Left renal cortex interstitium (tissue), 4 donors: Measurements from ENCODE around the gene METTL17. TPM values are rescaled to one million over a fixed set of nuclear protein-coding genes. Genes with fewer than 3 reads are reported as not detected.
"Not testable (repeated sequence)": the region's sequence is repeated elsewhere in the genome, so short reads cannot be mapped to it uniquely, and the experiment has no call there.

Experiments used
- DNase-seq, 4 donors: peaks; one replicate each; pipeline ENCODE4 v3.0.0-alpha.2; 2013; ENCODE audit warnings: low read depth in 4 of 4, low spot score in 2 of 4, missing footprints in 1 of 4
- polyA plus RNA-seq, 4 donors: library from polyadenylated mRNA; unstranded; fragments of 120-200 nt; gene quantifications; one replicate each; pipeline ENCODE4 v1.2.1, GENCODE V29; 2013; ENCODE audit not compliant: insufficient read length in 4 of 4

Gene METTL17
- 100 to 1,000 TPM in 2 of 4 donors, 10 to 100 TPM in 2; 69.4 to 132 (median 96.9) TPM for polyA plus RNA-seq

DNA sequence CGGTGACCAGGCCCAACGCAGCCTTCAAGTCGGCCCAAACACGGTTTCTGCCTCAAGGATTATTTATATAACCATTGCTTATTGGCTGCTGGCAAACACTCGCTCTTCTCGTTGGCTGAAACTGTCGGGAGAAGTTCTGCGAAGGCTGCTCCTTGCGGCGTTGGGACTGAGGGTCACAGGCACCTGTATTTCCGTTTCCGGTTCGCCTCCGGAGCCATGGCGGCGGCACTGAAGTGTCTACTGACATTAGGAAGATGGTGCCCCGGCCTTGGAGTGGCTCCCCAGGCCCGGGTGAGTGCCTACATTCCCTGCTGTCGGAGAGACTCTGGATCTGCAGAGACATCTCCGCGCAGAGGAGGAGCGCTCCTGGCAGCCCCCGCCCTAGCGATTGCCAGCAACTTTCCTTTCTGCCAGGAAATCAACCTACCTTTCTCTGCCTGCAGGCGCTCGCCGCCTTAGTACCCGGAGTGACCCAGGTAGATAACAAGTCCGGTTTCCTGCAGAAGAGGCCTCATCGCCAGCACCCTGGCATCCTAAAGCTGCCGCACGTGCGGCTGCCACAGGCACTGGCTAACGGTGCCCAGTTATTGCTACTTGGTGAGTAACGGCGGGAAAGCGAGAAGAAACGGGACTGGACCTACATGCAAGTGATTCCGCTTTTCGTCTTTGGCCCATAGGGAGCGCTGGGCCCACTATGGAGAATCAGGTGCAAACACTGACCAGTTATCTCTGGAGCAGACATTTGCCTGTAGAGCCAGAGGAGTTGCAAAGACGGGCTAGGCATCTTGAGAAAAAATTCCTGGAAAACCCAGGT lies at the start of gene METTL17:
Gene METTL17 (plus strand): TSS at position 194 of the 814 bp plus-strand sequence. CDS start 23 bp downstream, at position 217.
- DNase-seq = peak; percentile 80 to 94 (median 92)

DNA sequence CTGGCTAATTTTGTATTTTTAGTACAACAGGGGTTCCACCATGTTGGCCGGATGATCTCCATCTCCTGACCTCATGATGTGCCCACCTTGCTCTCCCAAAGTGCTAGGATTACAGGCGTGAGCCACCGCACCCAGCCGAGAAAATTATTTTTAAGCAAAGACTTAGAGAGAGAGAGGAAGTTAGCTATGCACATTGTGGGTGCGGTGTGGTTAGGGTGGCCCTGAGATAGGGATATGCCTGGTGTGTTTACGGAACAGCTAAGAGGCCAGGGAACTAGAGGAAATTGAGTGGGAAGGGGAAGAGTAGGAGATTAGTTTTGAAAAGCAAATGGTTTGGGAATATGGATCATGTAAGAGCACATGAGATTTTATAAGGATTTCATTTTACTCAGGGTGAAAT lies 44.6 kb upstream of the METTL17 start:
- not testable (repeated sequence) for DNase-seq

DNA sequence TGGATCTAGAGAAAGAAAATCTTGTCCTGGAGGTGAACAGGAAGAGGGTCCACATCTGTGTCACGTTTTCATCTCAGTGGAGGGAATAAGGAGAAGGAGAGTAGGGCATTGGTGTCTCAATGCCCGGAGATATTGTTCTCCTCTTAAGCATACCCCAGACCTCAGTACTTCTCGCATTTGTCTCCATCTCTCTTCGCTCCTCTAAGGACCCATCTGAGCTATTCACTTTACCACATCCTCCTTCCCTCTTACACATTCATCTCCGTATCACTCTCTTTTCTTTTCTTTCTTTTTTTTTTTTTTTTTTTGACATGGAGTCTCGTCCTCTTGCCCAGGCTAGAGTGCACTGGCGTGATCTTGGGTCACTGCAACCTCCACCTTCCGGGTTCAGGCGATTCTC lies 43.1 kb upstream of the METTL17 start:
- DNase-seq = not testable (repeated sequence)

- DNase-seq = not testable (repeated sequence)
These were observed 34.8 kb upstream of the METTL17 start, which contains the start of gene RNASE2 for GRCh38 chr14:20954736-20955537. Gene RNASE2 (plus strand): TSS chr14:20955487. CDS start chr14:20955772, 285 bp downstream.

GRCh38 chr14:20955538-20955873 lies 34.3 kb upstream of the METTL17 start:
- DNase-seq = not testable (repeated sequence)

DNA sequence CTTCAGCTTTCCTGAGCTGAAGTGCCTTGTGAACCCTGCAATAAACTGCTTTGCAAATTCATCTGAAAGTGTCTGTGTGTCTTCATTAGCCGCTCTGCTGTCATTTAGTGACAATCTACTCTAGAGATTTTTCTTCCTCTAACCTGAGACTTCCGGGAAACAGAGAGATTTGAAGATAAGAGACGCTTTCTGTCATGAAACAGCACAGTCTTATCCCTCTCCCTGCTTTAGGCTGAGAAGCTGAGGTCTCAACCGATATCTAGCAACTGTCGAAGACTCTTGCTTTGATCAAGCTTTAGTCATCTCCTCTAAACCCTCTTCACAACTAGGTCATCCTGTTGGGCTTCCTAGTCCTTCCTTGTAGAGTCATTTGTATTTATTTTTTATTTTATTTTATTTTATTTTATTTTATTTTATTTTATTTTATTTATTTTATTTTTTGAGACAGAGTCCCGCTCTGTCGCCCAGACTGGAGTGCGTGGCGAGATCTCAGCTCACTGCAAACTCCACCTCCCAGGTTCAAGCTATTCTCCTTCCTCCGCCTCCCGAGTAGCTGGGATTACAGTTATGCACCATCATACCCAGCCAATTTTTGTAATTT lies 33.3 kb upstream of the METTL17 start:
- no peak for DNase-seq

DNA sequence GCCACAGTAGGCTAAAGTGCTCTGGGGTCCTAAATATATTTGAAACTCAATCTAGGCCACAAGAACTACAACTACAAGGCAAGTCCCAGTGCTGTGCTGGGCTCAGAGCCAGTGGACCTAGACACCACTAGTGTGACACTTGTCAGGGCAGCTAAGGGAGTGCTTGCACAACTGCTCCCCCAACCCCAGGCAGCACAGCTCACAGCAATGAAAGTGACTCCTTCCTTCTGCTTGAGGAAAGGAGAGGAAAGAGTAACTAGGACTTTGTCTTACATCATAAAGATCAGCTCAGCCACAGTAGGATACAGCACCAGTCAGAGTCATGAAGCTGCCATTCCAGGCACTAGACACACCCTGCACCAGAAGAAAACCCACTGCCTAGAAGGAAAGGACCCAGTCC lies 30.8 kb upstream of the METTL17 start:
- not testable (repeated sequence) for DNase-seq

GRCh38 chr14:20969336-20969735 lies 20.4 kb upstream of the METTL17 start:
- no peak for DNase-seq

GRCh38 chr14:20970647-20970982 lies 19.2 kb upstream of the METTL17 start:
- no peak for DNase-seq

DNA sequence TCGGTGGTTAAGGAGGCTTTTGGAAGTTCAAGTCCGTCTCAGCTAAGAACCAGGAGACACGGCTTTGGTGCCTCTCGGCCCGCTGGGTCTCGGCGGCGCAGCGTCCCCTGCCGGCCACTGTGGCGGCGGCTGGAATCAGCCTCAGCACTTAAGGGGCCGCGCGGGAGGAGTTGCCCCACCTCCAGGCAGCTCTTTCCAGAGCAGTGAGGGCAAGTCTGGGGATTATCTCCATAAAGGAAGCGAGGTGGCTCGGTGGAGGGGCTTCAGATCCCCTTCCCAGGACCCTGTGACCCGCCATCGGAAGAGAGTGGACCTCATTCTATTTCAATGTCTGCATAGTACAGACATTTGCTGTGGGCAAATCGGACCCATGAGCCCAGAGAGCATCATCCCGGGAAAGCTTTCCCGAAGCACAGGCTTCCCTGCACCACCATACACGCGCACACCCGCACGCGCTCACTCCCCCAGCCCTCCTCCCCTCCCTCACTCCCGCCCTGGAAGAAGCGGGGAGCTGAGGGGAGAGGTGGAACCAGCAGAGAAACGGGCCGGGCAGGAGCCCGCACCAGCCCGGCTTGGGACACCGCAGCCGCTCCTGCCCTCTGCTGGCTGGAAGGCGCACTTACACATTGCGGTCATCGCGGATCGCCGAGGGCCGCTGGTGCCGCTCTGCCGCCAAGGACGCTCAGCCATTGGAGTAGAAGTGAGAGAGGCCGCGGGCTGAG lies 18.6 kb upstream of the METTL17 start:
- peak in 3 of 4 donors; percentile 70 to 75 (median 72) for DNase-seq

DNA sequence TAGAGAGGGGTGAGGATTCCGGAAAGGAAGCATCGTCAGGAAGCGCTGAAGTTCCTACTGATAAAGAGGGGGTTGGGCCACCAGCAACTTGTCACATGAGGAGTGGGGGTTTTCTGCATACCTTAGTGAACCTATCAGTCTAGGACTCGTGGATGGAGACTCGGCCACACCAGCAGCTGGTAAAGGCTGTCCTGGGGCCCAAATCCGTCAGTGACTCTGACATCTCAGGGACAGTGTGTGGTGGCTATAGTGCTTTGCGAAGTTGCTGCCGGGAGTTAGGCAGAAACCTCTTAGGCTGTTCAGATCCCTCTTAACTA lies 18.1 kb upstream of the METTL17 start:
- no peak for DNase-seq

- no peak for DNase-seq
These were observed 16.3 kb upstream of the METTL17 start for GRCh38 chr14:20973501-20973900.

GRCh38 chr14:20976291-20976690 lies 13.5 kb upstream of the METTL17 start:
- no peak for DNase-seq

DNA sequence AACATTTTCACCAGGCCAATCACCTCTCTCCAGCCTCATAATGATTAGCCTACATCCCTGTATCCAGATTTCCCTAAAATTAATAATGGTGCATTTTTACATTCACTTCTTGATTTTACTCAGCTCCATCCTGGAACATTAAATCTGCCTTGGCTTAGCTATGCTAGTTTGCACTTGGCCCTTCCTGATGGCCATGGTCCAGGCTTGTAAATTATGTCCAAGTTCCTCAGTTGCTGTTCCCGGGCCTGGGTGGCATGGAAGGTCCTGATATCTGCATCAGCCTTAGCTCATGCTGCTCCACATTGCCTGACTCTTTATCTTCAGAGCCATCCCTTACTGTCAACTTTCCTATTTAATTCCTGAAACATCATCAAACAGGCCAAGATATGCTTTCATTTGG lies 11.1 kb upstream of the METTL17 start:
- DNase-seq = no peak

GRCh38 chr14:20980906-20981305 lies 8.9 kb upstream of the METTL17 start:
- DNase-seq = no peak

GRCh38 chr14:20982646-20983369 lies 7.0 kb upstream of the METTL17 start:
- DNase-seq = no peak

DNA sequence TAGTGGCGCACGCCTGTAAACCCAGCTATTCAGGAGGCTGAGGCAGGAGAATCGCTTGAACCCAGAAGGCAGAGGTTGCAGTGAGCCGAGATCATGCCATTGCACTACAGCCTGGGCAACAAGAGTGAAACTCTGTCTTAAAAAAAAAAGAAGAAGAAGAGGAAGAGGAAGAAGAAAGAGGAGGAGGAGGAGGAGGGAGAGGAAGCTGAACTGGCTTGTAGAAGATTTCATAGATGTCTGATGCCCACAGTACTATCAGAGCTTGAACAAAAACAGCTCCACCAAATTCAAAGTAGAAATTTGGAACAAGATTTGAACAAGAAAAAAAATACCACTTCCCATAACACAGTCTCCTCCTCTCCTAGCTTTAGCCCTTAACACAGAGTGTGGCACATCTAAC lies 4.1 kb upstream of the METTL17 start:
- not testable (repeated sequence) for DNase-seq

DNA sequence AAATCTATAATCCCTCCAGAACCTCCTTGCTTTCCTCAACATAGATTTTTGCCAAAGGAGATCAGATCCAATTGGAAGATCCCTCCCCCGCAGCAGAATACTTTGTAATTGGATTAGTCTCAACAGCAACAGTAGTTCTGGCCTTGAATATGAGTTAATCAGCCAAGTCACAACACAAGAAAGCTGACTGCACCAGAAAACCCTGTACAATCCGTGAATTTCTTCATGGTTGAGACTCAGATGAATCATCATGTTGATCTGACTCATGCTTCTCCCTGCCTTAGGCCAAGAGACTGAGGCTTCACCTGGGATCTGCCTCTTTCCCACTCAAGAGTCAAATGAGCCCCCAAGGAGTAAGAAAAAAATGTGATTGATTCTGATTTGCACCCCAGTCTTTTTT lies 3.0 kb upstream of the METTL17 start:
- no peak for DNase-seq

GRCh38 chr14:20988717-20989470 lies 886 bp upstream of the METTL17 start:
- no peak for DNase-seq

DNA sequence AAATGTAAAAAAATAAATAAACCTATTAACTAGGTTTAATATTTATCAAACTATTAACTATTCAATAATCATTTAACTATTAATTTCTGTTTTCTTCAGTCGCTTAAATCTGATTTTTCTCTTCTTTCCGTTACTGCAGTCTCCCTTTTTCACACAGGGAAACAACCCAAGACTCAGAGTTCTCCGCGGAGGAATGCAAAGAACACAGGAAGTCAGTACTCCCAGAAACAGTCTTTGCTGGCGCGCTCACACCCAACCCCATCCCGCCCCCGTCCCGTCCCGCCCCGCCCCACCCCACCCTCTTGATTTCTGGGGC lies 351 bp upstream of the METTL17 start:
- no peak for DNase-seq
